H7 (cell line): ENCODE measurements around the gene RAB25. TPM values are rescaled to one million over a fixed set of nuclear protein-coding genes. Genes with fewer than 3 reads are reported as not detected.

Source experiments
- DNase-seq: peaks from one replicate; pipeline ENCODE4 v3.0.0; 2012
- H3K27me3 ChIP-seq: 2 replicates; pipeline ENCODE4 v1.6.0; 2011; ENCODE audit warnings: mild to moderate bottlenecking, low read length; ENCODE audit not compliant: control insufficient read depth, insufficient read depth
- H3K36me3 ChIP-seq: replicated peaks from 2 replicates; pipeline ENCODE4 v1.5.1; 2011; ENCODE audit warnings: low read length; ENCODE audit not compliant: control insufficient read depth, insufficient read depth
- H3K4me3 ChIP-seq: 2 replicates; pipeline ENCODE4 v1.5.1; 2011; ENCODE audit warnings: low read depth, mild to moderate bottlenecking, control low read depth, low read length, moderate library complexity; ENCODE audit not compliant: insufficient read depth
- total RNA-seq: library from RNA; depleted of rRNA; stranded (reverse); fragments of >200 nt; shearing (Covaris generic); gene quantifications from 2 replicates; pipeline ENCODE4 v1.2.3, GENCODE V29; 2014

The RAB25 gene
- total RNA-seq, 1 experiment from 2014 or later, result 18.3 TPM

GRCh38 chr1:156096640-156097391 lies 35.9 kb downstream of the RAB25 start:
- Histone ChIP-seq H3K36me3 (no peaks in the 10 kb centered on the region), H3K27me3 (no peaks in the 10 kb centered on the region), H3K4me3 (no peak overlapping the region)
- DNase-seq, result peak; percentile 93

- no peak for DNase-seq
- no peaks in the 10 kb centered on the region for H3K27me3 ChIP-seq
- no peaks in the 10 kb centered on the region for H3K36me3 ChIP-seq
Measured at GRCh38 chr1:156097499-156098178, 36.7 kb downstream of the RAB25 start.

GRCh38 chr1:156098784-156099183 lies 37.8 kb downstream of the RAB25 start:
- Histone ChIP-seq H3K4me3 (no peak overlapping the region), H3K36me3 (no peaks in the 10 kb centered on the region), H3K27me3 (no peaks in the 10 kb centered on the region)
- no peak for DNase-seq

More at GRCh38 chr1:156097499-156098178, 36.7 kb downstream of the RAB25 start:
- no peak overlapping the region for H3K4me3 ChIP-seq

- no peaks in the 10 kb centered on the region for H3K36me3 ChIP-seq
- H3K27me3 ChIP-seq, result no peaks in the 10 kb centered on the region
- DNase-seq, result no peak
- H3K4me3 ChIP-seq, result no peak overlapping the region
Measured at GRCh38 chr1:156099282-156099681, 38.3 kb downstream of the RAB25 start.

- no peak for DNase-seq
- no peaks in the 10 kb centered on the region for H3K27me3 ChIP-seq
- H3K36me3 ChIP-seq, result no peaks in the 10 kb centered on the region
- H3K4me3 ChIP-seq, result no peak overlapping the region
Measured at GRCh38 chr1:156100205-156100995, 39.4 kb downstream of the RAB25 start.

- Histone ChIP-seq H3K27me3 (no peaks in the 10 kb centered on the region), H3K36me3 (no peaks in the 10 kb centered on the region), H3K4me3 (no peak overlapping the region)
- DNase-seq, result peak; percentile 45
Measured at GRCh38 chr1:156101880-156102279, 40.9 kb downstream of the RAB25 start.

GRCh38 chr1:156102633-156103511 lies 41.9 kb downstream of the RAB25 start:
- Histone ChIP-seq H3K36me3 (no peaks in the 10 kb centered on the region), H3K27me3 (no peaks in the 10 kb centered on the region), H3K4me3 (no peak overlapping the region)
- peak; percentile 48 for DNase-seq

GRCh38 chr1:156103521-156103947 lies 42.6 kb downstream of the RAB25 start:
- peak; percentile 65 for DNase-seq
- no peak overlapping the region for H3K4me3 ChIP-seq
- H3K36me3 ChIP-seq, result no peaks in the 10 kb centered on the region
- H3K27me3 ChIP-seq, result no peaks in the 10 kb centered on the region

GRCh38 chr1:156104065-156104810 lies 43.3 kb downstream of the RAB25 start:
- peak; percentile 75 for DNase-seq
- no peaks in the 10 kb centered on the region for H3K27me3 ChIP-seq
- no peak overlapping the region for H3K4me3 ChIP-seq

GRCh38 chr1:156104861-156105832 lies 44.2 kb downstream of the RAB25 start:
- DNase-seq, result peak; percentile 78
- H3K27me3 ChIP-seq, result no peaks in the 10 kb centered on the region

More at GRCh38 chr1:156104065-156104810, 43.3 kb downstream of the RAB25 start:
- no peaks in the 10 kb centered on the region for H3K36me3 ChIP-seq

GRCh38 chr1:156106624-156107488 lies 45.9 kb downstream of the RAB25 start:
- no peaks in the 10 kb centered on the region for H3K36me3 ChIP-seq
- H3K4me3 ChIP-seq, result peak overlapping the region; percentile 55
- no peaks in the 10 kb centered on the region for H3K27me3 ChIP-seq
- DNase-seq, result peak; percentile 89

More at GRCh38 chr1:156104861-156105832, 44.2 kb downstream of the RAB25 start:
- Histone ChIP-seq H3K4me3 (no peak overlapping the region), H3K36me3 (no peaks in the 10 kb centered on the region)

GRCh38 chr1:156108057-156108456 lies 47.1 kb downstream of the RAB25 start:
- no peaks in the 10 kb centered on the region for H3K36me3 ChIP-seq
- H3K27me3 ChIP-seq, result no peaks in the 10 kb centered on the region
- H3K4me3 ChIP-seq, result no peak overlapping the region
- DNase-seq, result no peak
